Liver (tissue), 9 donors: ENCODE measurements around the gene THBS2. TPM values are rescaled to one million over a fixed set of nuclear protein-coding genes. Genes with fewer than 3 reads are reported as not detected.

Source experiments
- DNase-seq: peaks from one replicate; pipeline ENCODE4 v3.0.0-alpha.2; 2017; ENCODE audit warnings: low spot score
- H3K27ac ChIP-seq, 2 donors: one replicate each; pipeline ENCODE4 v1.7.0; 2013; ENCODE audit warnings: inconsistent platforms in 2 of 2, low read length in 2 of 2, control low read depth in 1 of 2, low read depth in 1 of 2, mild to moderate bottlenecking in 1 of 2
- H3K27me3 ChIP-seq, 4 donors: one replicate each; pipeline versions ENCODE4 v1.6.1 to v1.7.0; 2013; ENCODE audit warnings: low read length in 3 of 4, inconsistent platforms in 1 of 4, mild to moderate bottlenecking in 1 of 4, moderate library complexity in 1 of 4; ENCODE audit not compliant: control insufficient read depth in 4 of 4, insufficient read depth in 4 of 4
- H3K36me3 ChIP-seq, 4 donors: one replicate each; pipeline versions ENCODE4 v1.6.1 to v1.7.0; 2013; ENCODE audit warnings: low read length in 3 of 4, mild to moderate bottlenecking in 3 of 4, low read depth in 1 of 4, moderate library complexity in 1 of 4; ENCODE audit not compliant: control insufficient read depth in 4 of 4, insufficient read depth in 3 of 4
- H3K4me1 ChIP-seq, 4 donors: one replicate each; pipeline versions ENCODE4 v1.6.1 to v1.7.0; 2013; ENCODE audit warnings: low read length in 3 of 4, mild to moderate bottlenecking in 3 of 4, moderate library complexity in 1 of 4; ENCODE audit not compliant: control insufficient read depth in 4 of 4, insufficient read depth in 4 of 4
- H3K4me3 ChIP-seq, 3 donors: one replicate each; pipeline versions ENCODE4 v1.6.1 to v1.7.0; 2013; ENCODE audit warnings: low read length in 3 of 3, control low read depth in 1 of 3, low read depth in 1 of 3, mild to moderate bottlenecking in 1 of 3
- H3K9ac ChIP-seq, 2 donors: one replicate each; pipeline ENCODE4 v1.7.0; 2013; ENCODE audit warnings: low read length in 2 of 2, mild to moderate bottlenecking in 2 of 2, moderate library complexity in 2 of 2, control low read depth in 1 of 2, low read depth in 1 of 2
- H3K9me3 ChIP-seq, 4 donors: one replicate each; pipeline versions ENCODE4 v1.6.1 to v1.7.0; 2013; ENCODE audit warnings: low read length in 3 of 4; ENCODE audit not compliant: control insufficient read depth in 4 of 4
- ATF3 ChIP-seq: IDR thresholded peaks from 2 replicates; pipeline ENCODE4 v1.6.1; 2016; ENCODE audit warnings: antibody characterized with exemption
- CTCF ChIP-seq: fragments of 150-350 bp; IDR thresholded peaks from 2 replicates; pipeline ENCODE4 v1.5.1; 2017; ENCODE audit warnings: improper control_type of control experiment, low read depth, low read length; ENCODE audit not compliant: missing input control
- FOXA1 ChIP-seq: IDR thresholded peaks from 2 replicates; pipeline ENCODE4 v1.6.1; 2016; ENCODE audit warnings: antibody characterized with exemption
- GABPA ChIP-seq, 2 donors: IDR thresholded peaks in 1 of 2; conservative IDR thresholded peaks in 1 of 2; 2 replicates each; pipeline ENCODE4 v1.6.1; 2016; ENCODE audit warnings: antibody characterized with exemption in 2 of 2, mild to moderate bottlenecking in 1 of 2, moderate library complexity in 1 of 2
- HNF4A ChIP-seq, 2 donors: conservative IDR thresholded peaks; 2 replicates each; pipeline ENCODE4 v1.6.1; 2016; ENCODE audit warnings: antibody characterized with exemption in 2 of 2, mild to moderate bottlenecking in 2 of 2
- HNF4G ChIP-seq: IDR thresholded peaks from 2 replicates; pipeline ENCODE4 v1.6.1; 2016; ENCODE audit warnings: antibody characterized with exemption
- MAX ChIP-seq: IDR thresholded peaks from 2 replicates; pipeline ENCODE4 v1.6.1; 2016; ENCODE audit warnings: antibody characterized with exemption
- RAD21 ChIP-seq, 2 donors: IDR thresholded peaks; 2 replicates each; pipeline ENCODE4 v1.6.1; 2016; ENCODE audit warnings: antibody characterized with exemption in 2 of 2, mild to moderate bottlenecking in 2 of 2
- RXRA ChIP-seq, 2 donors: IDR thresholded peaks; 2 replicates each; pipeline ENCODE4 v1.6.1; 2017 to 2018; ENCODE audit warnings: antibody characterized with exemption in 2 of 2, mild to moderate bottlenecking in 1 of 2
- SP1 ChIP-seq: IDR thresholded peaks from 2 replicates; pipeline ENCODE4 v1.6.1; 2018; ENCODE audit warnings: antibody characterized with exemption, mild to moderate bottlenecking
- TAF1 ChIP-seq: conservative IDR thresholded peaks from 2 replicates; pipeline ENCODE4 v1.6.1; 2016; ENCODE audit warnings: antibody characterized with exemption, mild to moderate bottlenecking
- YY1 ChIP-seq: IDR thresholded peaks from 2 replicates; pipeline ENCODE4 v1.6.1; 2016; ENCODE audit warnings: antibody characterized with exemption, mild to moderate bottlenecking
- ZBTB33 ChIP-seq: IDR thresholded peaks from 2 replicates; pipeline ENCODE4 v1.6.1; 2016; ENCODE audit warnings: antibody characterized with exemption
- WGBS: extraction: QIAGEN DNeasy Blood & Tissue Kit; methylation state at CpG from one replicate; pipeline ENCODE4 v1.1.7; 2013; 5-methylcytosine and 5-hydroxymethylcytosine counted together
- polyA plus RNA-seq, 2 donors: library from polyadenylated mRNA; stranded (reverse) in 1 of 2; unstranded in 1 of 2; fragments of 200-250 nt in 1 of 2; fragments of >200 nt in 1 of 2; fragmentation: Nextera tagmentation in 1 of 2; extraction: Ambion mirVana in 1 of 2; gene quantifications; one replicate each; pipeline versions ENCODE4 v1.2.1 to v1.2.3, GENCODE V29; 2013 to 2015
- total RNA-seq, 2 donors: library from RNA; depleted of rRNA; stranded (reverse); fragments of >200 nt; gene quantifications; one replicate each; pipeline ENCODE4 v1.2.3, GENCODE V29; 2014
- donor health status: healthy.
- donor health status: healthy.
- donor health status: healthy.
- donor health status: healthy.
- donor health status: healthy.

The THBS2 gene
- total and polyA plus RNA-seq, 4 donors: 0.35 to 7.6 (median 6.2) TPM

GRCh38 chr6:169247419-169247818 lies 6.2 kb downstream of the THBS2 start (continued):
- no peak for TF ChIP-seq CTCF

- peaks cover 0 to 3% (median 0%) of the 10 kb centered on the region in 4 donors for H3K27me3 ChIP-seq
- no peaks in the 10 kb centered on the region for H3K9me3 ChIP-seq
- TF ChIP-seq RXRA (IDR thresholded peaks at IDR 0.05) (no peak), RAD21 (IDR thresholded peaks at IDR 0.05) (no peak)
- 85% methylated on average over 6 of the region's 6 CpGs for WGBS
- H3K27ac ChIP-seq: no peak overlapping the region
- H3K36me3 ChIP-seq: no peaks in the 10 kb centered on the region
- DNase-seq: no peak
- no peak overlapping the region for H3K4me3 ChIP-seq
- H3K9ac ChIP-seq: no peak overlapping the region
- H3K4me1 ChIP-seq: no peaks in the 10 kb centered on the region
Measured at GRCh38 chr6:169246445-169246844, 7.2 kb downstream of the THBS2 start.

- DNase-seq: no peak
- H3K4me3 ChIP-seq: no peak overlapping the region
- H3K4me1 ChIP-seq: no peaks in the 10 kb centered on the region
- no peaks in the 10 kb centered on the region for H3K9me3 ChIP-seq
- no peak overlapping the region for H3K27ac ChIP-seq
- H3K9ac ChIP-seq: no peak overlapping the region
- no peaks in the 10 kb centered on the region for H3K36me3 ChIP-seq
- H3K27me3 ChIP-seq: no peaks in the 10 kb centered on the region
- TF ChIP-seq MAX (no peak), RAD21 (IDR thresholded peaks at IDR 0.05) (no peak), RXRA (IDR thresholded peaks at IDR 0.05) (no peak), ZBTB33 (no peak), FOXA1 (no peak), SP1 (no peak), CTCF (no peak), ATF3 (no peak), YY1 (no peak), GABPA (IDR thresholded peaks at IDR 0.05 in 1 of 2, conservative IDR thresholded peaks at IDR 0.05 in 1 of 2) (no peak), HNF4A (conservative IDR thresholded peaks at IDR 0.05) (no peak), HNF4G (no peak), TAF1 (no peak)
- WGBS: 92% methylated on average over 15 of the region's 15 CpGs
Measured at GRCh38 chr6:169244684-169245383, 8.8 kb downstream of the THBS2 start.
